Gastrocnemius medialis (tissue), 4 donors: ENCODE data around the gene CYTL1. TPM values are rescaled to one million over a fixed set of nuclear protein-coding genes. Genes with fewer than 3 reads are reported as not detected.

ENCODE experiments used
- ATAC-seq, 2 donors: fragments of 150-250 bp; one replicate each; pipeline ENCODE4 v1.9.1; 2016
- DNase-seq, 2 donors: peaks; one replicate each; pipeline ENCODE4 v3.0.0-alpha.2; 2019
- H3K27ac ChIP-seq, 4 donors: fragments of 200-600 bp; sonication (generic); 1 replicate in 1 of 4; 2 replicates in 3 of 4; pipeline ENCODE4 v1.5.1; 2016 to 2018; ENCODE audit warnings: mild to moderate bottlenecking in 2 of 4, moderate library complexity in 1 of 4
- H3K27me3 ChIP-seq, 3 donors: fragments of 200-600 bp; sonication (generic) in 2 of 3; 1 replicate in 1 of 3; 2 replicates in 2 of 3; pipeline versions ENCODE4 v1.5.1 to v1.6.0; 2016 to 2019; ENCODE audit warnings: mild to moderate bottlenecking in 1 of 3, moderate library complexity in 1 of 3
- H3K36me3 ChIP-seq, 2 donors: fragments of 200-600 bp; sonication (generic) in 1 of 2; one replicate each; pipeline ENCODE4 v1.5.1; 2017 to 2018
- H3K4me1 ChIP-seq, 2 donors: fragments of 200-600 bp; sonication (generic) in 1 of 2; one replicate each; pipeline ENCODE4 v1.5.1; 2016 to 2017; ENCODE audit warnings: mild to moderate bottlenecking in 2 of 2
- H3K4me3 ChIP-seq, 4 donors: fragments of 200-600 bp; sonication (generic) in 3 of 4; 1 replicate in 1 of 4; 2 replicates in 3 of 4; pipeline ENCODE4 v1.5.1; 2016 to 2019; ENCODE audit warnings: mild to moderate bottlenecking in 2 of 4
- H3K9me3 ChIP-seq, 3 donors: fragments of 200-600 bp; sonication (generic) in 2 of 3; 1 replicate in 1 of 3; 2 replicates in 2 of 3; pipeline ENCODE4 v1.5.1; 2016 to 2019
- POLR2A ChIP-seq, 2 donors: fragments of 450-650 bp; IDR thresholded peaks; one replicate each; pipeline ENCODE4 v1.6.1; 2017; ENCODE audit warnings: antibody characterized with exemption in 2 of 2, mild to moderate bottlenecking in 2 of 2, moderate library complexity in 2 of 2
- in situ Hi-C, 4 donors: fragments of 200-750 bp; cut with MboI; loops; one replicate each; pipeline versions ENCODE4 v1.15.0 to v1.8.0; 2017; ENCODE audit warnings: low sequenced_read_pairs in 4 of 4
- intact Hi-C: fragments of 100-400 bp; cut with DNase I; formaldehyde crosslinking; loops from one replicate; pipeline ENCODE4 v1.15.1; 2023; ENCODE audit warnings: low total_unique reads
- total RNA-seq, 4 donors: library from RNA; depleted of rRNA; stranded (reverse); fragments of >200 nt; gene quantifications; one replicate each; pipeline versions ENCODE4 v1.1.0 to v1.2.3, GENCODE V29; 2016
- TF ChIP-seq, protein P1 (sequence below), 5 experiments: fragments of 450-650 bp in 3 of 5; fragments of 200-600 bp in 2 of 5; sonication (generic) in 2 of 5; IDR thresholded peaks in 4 of 5; conservative IDR thresholded peaks in 1 of 5; 1 replicate in 4 of 5; 2 replicates in 1 of 5; pipeline ENCODE4 v1.5.1; 2016 to 2019; ENCODE audit warnings: antibody characterized with exemption in 5 of 5, mild to moderate bottlenecking in 3 of 5, moderate library complexity in 3 of 5

Gene CYTL1
- total RNA-seq, 4 donors from 2014 or later: not detected

DNA sequence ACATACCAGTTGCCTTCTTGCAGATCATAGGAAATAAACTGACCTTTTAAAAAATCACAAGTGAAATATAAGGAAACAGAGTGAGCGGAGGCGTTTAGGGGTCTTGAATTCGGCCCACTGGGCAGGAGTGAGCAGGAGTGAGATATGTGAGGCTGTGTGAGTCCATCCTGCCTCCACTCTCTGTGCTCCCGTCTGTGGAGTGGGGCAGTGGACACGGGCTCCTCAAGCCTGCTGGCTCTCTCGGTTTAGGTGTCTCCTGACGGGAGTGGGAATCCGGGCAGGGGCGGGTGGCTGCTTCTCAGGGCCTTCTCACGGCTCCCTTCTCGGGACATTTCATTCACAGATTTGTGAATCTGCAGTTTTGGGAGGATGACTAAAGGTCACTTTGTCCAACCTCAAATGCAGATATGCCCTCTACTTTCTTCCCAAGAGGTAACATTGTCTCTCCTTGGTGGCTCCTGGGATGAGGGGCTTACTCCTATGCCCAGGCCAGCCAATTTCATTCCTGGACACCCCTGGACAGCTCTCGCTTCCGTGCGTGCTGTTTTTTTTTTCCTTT, 27.6 kb downstream of the CYTL1 start:
- Histone ChIP-seq H3K9me3 (no peaks in the 10 kb centered on the region), H3K27ac (peak overlapping the region in 3 of 4 donors; percentile 31 to 37 (median 34)), H3K36me3 (no peaks in the 10 kb centered on the region), H3K4me3 (no peak overlapping the region), H3K27me3 (no peaks in the 10 kb centered on the region), H3K4me1 (no peaks in the 10 kb centered on the region)
- in situ Hi-C loops (no loop called here), intact Hi-C loops (no loop called here)
- DNase-seq (no peak), ATAC-seq (no peak)
- no peak for TF ChIP-seq POLR2A (IDR thresholded peaks at IDR 0.05)
- TF ChIP-seq, protein P1, sequence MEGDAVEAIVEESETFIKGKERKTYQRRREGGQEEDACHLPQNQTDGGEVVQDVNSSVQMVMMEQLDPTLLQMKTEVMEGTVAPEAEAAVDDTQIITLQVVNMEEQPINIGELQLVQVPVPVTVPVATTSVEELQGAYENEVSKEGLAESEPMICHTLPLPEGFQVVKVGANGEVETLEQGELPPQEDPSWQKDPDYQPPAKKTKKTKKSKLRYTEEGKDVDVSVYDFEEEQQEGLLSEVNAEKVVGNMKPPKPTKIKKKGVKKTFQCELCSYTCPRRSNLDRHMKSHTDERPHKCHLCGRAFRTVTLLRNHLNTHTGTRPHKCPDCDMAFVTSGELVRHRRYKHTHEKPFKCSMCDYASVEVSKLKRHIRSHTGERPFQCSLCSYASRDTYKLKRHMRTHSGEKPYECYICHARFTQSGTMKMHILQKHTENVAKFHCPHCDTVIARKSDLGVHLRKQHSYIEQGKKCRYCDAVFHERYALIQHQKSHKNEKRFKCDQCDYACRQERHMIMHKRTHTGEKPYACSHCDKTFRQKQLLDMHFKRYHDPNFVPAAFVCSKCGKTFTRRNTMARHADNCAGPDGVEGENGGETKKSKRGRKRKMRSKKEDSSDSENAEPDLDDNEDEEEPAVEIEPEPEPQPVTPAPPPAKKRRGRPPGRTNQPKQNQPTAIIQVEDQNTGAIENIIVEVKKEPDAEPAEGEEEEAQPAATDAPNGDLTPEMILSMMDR (IDR thresholded peaks at IDR 0.05 in 4 of 5, conservative IDR thresholded peaks at IDR 0.05 in 1 of 5): no peak

DNA sequence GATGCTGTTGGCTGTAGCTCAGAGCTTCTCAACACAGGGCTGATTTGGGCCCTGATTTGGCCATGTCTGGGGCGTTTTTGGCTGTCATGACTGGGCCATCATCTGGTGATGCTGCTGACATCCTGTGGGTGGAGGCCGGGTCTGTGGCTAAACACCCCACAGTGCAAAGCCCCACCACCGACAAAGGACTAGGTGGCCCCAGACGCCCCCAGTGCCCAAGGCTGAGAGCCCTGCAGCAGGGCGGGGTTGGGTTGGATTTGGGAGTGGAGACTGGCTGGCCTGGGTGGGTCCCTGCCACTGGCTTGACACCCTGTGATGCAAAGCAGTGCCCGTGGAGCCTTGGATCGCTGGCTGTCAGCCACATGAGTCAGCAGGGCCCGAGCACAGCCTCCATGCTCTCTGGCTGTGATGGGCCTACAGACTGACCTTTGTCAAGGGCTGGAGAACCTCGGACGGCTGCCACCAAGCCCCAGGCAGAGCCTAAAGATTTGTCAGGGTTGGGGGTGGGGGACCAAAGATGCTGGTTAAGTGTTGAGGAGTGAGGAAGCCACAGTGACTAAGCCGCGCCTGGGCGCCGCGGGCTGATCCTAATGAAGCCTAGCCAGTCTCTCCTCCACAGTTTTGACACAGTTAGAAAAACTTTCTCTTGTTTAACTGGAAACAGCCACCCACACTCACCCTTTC, 28.3 kb downstream of the CYTL1 start:
- no peak for TF ChIP-seq POLR2A (IDR thresholded peaks at IDR 0.05)
- TF ChIP-seq, protein P1 (IDR thresholded peaks at IDR 0.05 in 4 of 5, conservative IDR thresholded peaks at IDR 0.05 in 1 of 5): no peak
- peak; percentile 16 to 64 for DNase-seq
- Histone ChIP-seq H3K27me3 (no peaks in the 10 kb centered on the region), H3K4me3 (no peak overlapping the region), H3K4me1 (no peaks in the 10 kb centered on the region), H3K36me3 (no peaks in the 10 kb centered on the region), H3K9me3 (no peaks in the 10 kb centered on the region), H3K27ac (peak overlapping the region in 3 of 4 donors; percentile 31 to 37 (median 34))
- in situ Hi-C loops: no loop called here
- peak; percentile 23 to 68 for ATAC-seq
- intact Hi-C loops: no loop called here

DNA sequence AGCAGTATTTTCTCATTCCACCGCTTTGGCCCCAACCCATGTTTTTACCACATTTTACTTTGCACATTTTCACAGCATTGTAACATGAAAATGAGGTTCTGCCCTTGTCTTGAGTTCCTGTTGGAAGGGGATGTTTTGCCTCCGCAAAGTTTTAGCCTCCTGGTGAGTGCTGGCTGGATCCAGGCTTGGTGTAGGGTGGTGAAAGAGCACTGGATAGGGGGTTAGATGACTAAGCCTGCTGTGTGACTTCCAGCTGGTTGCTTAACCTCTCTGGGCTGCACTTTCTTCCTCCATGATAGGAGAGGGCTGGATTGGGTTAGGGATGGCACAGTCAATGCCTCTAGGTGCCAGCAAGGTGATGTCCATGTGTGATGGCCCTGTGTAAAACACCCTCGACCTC, 28.9 kb downstream of the CYTL1 start:
- H3K9me3 ChIP-seq: no peaks in the 10 kb centered on the region
- no peaks in the 10 kb centered on the region for H3K27me3 ChIP-seq
- H3K27ac ChIP-seq: no peak overlapping the region
- DNase-seq (no peak), ATAC-seq (no peak)
- H3K4me3 ChIP-seq: no peak overlapping the region
- intact Hi-C loops (no loop called here), in situ Hi-C loops (no loop called here)
- no peaks in the 10 kb centered on the region for H3K4me1 ChIP-seq
- no peak for TF ChIP-seq POLR2A (IDR thresholded peaks at IDR 0.05)
- TF ChIP-seq, protein P1 (IDR thresholded peaks at IDR 0.05 in 4 of 5, conservative IDR thresholded peaks at IDR 0.05 in 1 of 5): no peak
- H3K36me3 ChIP-seq: no peaks in the 10 kb centered on the region

DNA sequence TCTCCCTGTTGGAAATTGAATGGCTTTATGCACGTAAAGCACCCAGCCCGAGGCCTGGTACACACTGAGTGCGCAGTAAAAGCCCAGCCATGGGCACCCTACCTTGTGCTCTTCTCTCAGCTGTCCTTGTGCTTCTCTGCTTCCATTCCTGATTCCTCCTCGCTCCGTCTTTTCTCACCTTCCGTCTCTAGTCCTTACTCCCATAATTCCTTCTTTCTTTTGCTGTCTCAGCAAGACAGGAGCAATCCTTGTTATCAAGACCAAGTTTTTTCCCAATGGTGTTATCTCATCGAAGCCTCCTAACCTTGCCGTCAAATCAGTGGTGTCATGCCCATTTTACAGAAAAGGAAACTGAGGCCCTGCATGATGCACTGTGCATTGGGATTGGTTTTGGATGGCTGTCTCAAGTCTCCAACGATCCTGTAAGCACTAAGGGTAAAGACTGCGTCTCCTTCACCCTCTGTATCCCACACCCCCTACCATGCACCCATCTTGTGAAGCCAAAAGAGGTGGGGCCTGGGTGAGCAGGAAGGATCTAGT, 30.1 kb downstream of the CYTL1 start:
- intact Hi-C loops: no loop called here
- DNase-seq (no peak), ATAC-seq (no peak)
- Histone ChIP-seq H3K4me1 (no peaks in the 10 kb centered on the region), H3K4me3 (no peak overlapping the region), H3K36me3 (no peaks in the 10 kb centered on the region), H3K27me3 (no peaks in the 10 kb centered on the region), H3K9me3 (no peaks in the 10 kb centered on the region), H3K27ac (no peak overlapping the region)
- in situ Hi-C loops: no loop called here
- TF ChIP-seq, protein P1 (IDR thresholded peaks at IDR 0.05 in 4 of 5, conservative IDR thresholded peaks at IDR 0.05 in 1 of 5): no peak
- no peak for TF ChIP-seq POLR2A (IDR thresholded peaks at IDR 0.05)
